GM06990 (cell line): Measurements from ENCODE around the gene LAMB3.

ENCODE experiments used
- DNase-seq: peaks from one replicate; pipeline ENCODE4 v3.0.0-alpha.2; 2011; ENCODE audit not compliant: insufficient read length; ENCODE audit errors: extremely low read depth
- H3K27me3 ChIP-seq: replicated peaks from 2 replicates; pipeline ENCODE4 v1.6.0; 2011; ENCODE audit warnings: low read length; ENCODE audit not compliant: control insufficient read depth, insufficient read depth
- H3K36me3 ChIP-seq: 2 replicates; pipeline ENCODE4 v1.5.1; 2011; ENCODE audit warnings: low read length; ENCODE audit not compliant: control insufficient read depth, insufficient read depth
- H3K4me3 ChIP-seq: replicated peaks from 2 replicates; pipeline ENCODE4 v1.5.1; 2011; ENCODE audit warnings: low read depth, mild to moderate bottlenecking, control low read depth, low read length
- TF ChIP-seq, protein P1 (sequence below): IDR thresholded peaks from 2 replicates; pipeline ENCODE4 v1.5.1; 2011; ENCODE audit warnings: low read length, control low read depth, mild to moderate bottlenecking, inconsistent platforms; ENCODE audit not compliant: insufficient read depth, poor library complexity, severe bottlenecking

The LAMB3 gene

DNA sequence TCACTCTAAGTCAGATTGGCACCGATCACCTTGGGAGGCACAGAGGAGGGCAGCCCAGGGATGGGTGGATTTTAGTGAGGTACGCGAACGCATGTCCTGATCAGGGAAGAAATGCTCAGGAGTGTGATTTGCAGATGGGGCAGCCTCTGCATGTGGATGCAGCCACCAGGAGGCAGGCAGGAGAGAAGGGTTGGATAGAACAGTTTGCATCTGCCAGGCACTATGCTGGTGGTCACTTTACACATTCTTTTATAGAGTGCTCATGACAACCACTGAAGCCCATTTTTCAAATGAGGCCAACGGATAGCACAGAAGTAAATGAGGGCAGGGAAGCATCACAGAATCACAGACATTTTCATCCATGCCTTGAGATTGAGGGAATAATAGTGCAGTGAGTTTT, 5.7 kb downstream of the LAMB3 start:
- Histone ChIP-seq H3K4me3 (no peak overlapping the region), H3K27me3 (no peaks in the 10 kb centered on the region), H3K36me3 (no peaks in the 10 kb centered on the region)
- TF ChIP-seq, protein P1, sequence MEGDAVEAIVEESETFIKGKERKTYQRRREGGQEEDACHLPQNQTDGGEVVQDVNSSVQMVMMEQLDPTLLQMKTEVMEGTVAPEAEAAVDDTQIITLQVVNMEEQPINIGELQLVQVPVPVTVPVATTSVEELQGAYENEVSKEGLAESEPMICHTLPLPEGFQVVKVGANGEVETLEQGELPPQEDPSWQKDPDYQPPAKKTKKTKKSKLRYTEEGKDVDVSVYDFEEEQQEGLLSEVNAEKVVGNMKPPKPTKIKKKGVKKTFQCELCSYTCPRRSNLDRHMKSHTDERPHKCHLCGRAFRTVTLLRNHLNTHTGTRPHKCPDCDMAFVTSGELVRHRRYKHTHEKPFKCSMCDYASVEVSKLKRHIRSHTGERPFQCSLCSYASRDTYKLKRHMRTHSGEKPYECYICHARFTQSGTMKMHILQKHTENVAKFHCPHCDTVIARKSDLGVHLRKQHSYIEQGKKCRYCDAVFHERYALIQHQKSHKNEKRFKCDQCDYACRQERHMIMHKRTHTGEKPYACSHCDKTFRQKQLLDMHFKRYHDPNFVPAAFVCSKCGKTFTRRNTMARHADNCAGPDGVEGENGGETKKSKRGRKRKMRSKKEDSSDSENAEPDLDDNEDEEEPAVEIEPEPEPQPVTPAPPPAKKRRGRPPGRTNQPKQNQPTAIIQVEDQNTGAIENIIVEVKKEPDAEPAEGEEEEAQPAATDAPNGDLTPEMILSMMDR, result peak; percentile 25
- no peak for DNase-seq

DNA sequence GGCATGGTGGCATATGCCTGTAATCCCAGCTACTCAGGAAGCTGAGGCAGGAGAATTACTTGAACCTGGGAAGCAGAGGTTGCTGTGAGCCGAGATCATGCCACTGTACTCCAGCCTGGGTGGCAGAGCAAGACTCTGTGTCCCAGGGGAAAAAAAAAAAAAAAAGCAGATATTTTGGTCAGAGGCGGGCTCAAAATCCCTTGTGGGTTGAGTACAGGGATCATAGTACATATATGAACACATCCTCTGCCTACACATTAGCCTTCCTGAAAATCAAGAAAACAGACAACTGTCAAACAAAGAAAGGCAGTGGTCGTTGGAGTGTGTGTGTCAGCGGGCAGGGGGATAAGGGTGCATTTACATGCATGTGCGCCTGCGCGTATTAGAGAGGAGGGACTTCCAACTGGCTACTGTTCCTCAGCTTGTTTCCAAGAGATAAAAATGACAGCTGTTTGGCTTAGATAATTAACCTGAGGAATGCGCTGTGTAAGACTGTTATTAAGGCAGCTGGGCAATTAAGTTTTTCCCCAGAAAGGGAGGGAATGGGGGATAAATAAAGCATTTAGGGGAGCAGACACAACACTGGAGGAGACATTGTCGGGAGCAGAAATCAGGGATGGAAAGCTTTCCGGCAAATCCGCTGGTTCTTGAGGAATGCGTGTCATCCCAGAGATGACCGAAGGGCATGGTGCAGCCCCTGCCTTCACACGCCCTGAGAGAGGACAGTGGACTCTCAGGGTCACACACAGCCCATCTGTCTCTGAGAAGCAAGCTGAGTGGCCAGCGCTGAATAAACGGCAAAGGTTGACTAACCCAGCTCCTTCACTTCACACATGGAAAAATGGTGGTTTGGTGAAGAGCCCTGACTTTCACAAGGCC, 6.4 kb downstream of the LAMB3 start:
- Histone ChIP-seq H3K36me3 (no peaks in the 10 kb centered on the region), H3K27me3 (no peaks in the 10 kb centered on the region), H3K4me3 (no peak overlapping the region)
- DNase-seq, result no peak
- TF ChIP-seq, protein P1, result no peak

DNA sequence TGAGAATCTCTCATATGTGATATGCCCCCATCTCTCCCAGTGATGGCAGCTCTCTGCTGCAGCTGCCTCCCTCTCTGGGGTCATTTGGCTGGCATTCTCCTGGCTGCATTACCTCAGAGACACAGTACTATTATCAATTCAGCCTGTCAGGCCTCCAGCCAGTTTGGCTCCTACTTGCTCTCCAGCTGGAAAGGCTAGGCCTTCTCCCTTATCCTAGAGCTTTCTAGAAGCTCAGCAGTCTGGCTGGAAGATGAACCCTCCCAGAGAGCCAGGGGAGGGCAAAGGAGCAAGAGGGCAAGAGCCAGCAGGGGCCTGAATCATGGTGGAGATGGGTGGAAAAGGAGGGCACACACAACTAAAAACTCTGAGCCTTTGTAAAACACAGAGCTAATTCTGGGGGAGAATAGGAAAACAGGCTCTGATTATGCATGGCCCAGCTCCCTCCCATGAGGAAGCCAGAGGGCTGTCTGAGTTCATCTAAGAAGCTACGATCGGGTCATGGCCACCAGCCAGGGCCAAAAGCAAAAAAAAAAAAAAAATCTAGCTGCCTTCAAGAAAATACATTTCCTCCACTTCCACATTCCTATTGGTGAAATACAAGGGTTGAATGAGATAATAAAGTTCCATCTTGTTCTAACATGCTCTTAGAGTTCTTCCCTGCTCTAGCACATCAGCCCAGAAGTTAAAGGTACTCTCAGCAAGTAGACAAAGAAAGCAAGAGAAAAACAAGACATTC, 8.8 kb downstream of the LAMB3 start:
- H3K36me3 ChIP-seq, result no peaks in the 10 kb centered on the region
- no peak overlapping the region for H3K4me3 ChIP-seq
- TF ChIP-seq, protein P1, result no peak
- DNase-seq, result no peak
- no peaks in the 10 kb centered on the region for H3K27me3 ChIP-seq

DNA sequence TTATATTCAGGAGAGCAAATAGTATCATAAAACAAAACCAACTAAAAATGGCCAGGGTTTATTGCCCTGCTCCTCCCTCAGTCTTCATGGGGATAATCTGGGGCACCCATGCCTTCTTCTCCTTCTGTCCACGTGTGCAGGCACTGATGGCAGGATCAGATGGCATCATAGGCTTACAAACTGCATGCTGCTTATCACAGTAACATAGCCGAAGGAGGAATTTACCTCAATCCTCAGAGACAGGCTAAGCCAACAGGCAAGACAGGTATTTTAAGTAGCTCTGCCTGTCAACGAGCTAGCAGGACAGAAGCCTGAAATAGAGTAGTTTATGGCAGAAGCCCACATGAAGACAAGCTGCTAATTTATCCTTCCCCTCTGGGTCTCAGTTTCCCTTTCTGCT, 9.4 kb downstream of the LAMB3 start:
- Histone ChIP-seq H3K36me3 (no peaks in the 10 kb centered on the region), H3K27me3 (no peaks in the 10 kb centered on the region), H3K4me3 (no peak overlapping the region)
- no peak for DNase-seq
- TF ChIP-seq, protein P1, result no peak

DNA sequence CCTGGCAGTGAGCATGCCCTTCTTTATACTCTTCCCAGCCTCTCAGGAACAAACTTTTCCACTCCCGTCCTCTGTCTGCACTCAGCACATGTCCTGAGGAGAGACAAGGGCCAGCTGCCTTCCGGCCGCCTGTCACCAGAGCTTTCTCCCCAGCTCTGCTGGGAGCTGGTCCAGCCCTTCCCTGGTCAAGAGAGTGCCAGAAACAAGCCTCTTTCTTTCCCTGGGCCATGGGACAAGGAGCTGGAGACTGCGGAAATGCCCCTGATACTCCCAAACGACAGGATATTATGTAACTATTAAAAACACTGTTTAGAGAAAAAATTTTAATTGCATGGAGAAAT, 10.4 kb downstream of the LAMB3 start:
- Histone ChIP-seq H3K27me3 (no peaks in the 10 kb centered on the region), H3K4me3 (no peak overlapping the region), H3K36me3 (no peaks in the 10 kb centered on the region)
- no peak for DNase-seq
- TF ChIP-seq, protein P1, result no peak
